ENCODE measurements around the gene ZMAT3.

DNA sequence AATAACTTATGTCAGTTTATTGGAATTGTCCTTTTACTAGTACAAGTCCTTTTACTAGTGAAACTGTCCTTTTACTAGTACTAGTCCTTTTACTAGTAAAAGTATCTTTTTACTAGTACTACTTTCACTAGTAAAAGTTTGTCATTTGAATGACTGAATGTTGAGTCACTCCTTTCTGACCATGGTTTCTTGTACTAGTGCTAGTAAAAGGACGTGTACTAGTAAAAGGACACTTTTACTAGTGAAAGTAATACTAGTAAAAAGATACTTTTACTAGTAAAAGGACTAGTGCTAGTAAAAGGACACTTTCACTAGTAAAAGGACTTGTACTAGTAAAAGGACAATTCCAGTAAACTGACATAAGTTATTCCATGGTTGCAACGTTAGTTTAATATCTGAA is 96.3 kb downstream of the ZMAT3 start:
- TF ChIP-seq, protein P1, sequence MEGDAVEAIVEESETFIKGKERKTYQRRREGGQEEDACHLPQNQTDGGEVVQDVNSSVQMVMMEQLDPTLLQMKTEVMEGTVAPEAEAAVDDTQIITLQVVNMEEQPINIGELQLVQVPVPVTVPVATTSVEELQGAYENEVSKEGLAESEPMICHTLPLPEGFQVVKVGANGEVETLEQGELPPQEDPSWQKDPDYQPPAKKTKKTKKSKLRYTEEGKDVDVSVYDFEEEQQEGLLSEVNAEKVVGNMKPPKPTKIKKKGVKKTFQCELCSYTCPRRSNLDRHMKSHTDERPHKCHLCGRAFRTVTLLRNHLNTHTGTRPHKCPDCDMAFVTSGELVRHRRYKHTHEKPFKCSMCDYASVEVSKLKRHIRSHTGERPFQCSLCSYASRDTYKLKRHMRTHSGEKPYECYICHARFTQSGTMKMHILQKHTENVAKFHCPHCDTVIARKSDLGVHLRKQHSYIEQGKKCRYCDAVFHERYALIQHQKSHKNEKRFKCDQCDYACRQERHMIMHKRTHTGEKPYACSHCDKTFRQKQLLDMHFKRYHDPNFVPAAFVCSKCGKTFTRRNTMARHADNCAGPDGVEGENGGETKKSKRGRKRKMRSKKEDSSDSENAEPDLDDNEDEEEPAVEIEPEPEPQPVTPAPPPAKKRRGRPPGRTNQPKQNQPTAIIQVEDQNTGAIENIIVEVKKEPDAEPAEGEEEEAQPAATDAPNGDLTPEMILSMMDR (IDR thresholded peaks at IDR 0.05) = no peak
- no peak for TF ChIP-seq POLR2A (IDR thresholded peaks at IDR 0.05)
